ENCODE measurements around the gene SLC1A2.

The SLC1A2 gene

DNA sequence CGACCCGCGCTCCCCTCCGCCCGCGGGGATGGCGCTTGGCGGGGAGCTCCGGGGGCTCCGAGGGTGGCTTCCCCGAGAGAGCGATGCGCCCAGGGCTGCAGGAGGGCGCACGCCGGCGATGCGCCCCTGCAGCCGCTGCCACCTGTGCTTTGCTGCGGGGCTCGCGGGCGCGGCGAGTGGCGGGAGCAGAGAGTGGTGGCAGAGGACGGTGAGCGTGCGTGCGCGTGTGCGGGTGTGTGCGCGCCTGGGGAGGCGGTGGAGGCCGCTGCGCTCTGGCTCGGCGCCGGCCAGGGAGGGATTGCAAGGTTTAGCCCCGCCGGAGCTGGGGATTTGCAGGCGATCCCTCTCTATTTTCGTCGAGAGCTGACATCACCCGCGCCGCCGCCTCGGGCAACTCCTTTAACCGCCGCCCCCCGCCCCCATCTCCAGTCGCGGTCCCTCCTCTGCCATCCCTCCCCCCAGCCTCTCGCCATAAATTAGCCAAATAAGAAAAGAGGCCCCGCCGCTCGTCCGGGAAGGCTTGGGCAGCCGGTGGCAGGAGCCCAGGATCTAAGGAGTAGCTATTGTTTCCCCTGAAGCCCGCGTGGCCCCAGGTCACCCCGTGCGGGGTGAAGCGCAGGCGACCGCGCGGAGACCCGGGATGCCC lies at the start of gene SLC1A2:
Gene SLC1A2 (minus strand): TSS at position 375 of the 646 bp plus-strand sequence. CDS start 592 bp downstream, outside the sequence.
- no peak for DNase-seq (ENCODE audit: low read depth)

DNA sequence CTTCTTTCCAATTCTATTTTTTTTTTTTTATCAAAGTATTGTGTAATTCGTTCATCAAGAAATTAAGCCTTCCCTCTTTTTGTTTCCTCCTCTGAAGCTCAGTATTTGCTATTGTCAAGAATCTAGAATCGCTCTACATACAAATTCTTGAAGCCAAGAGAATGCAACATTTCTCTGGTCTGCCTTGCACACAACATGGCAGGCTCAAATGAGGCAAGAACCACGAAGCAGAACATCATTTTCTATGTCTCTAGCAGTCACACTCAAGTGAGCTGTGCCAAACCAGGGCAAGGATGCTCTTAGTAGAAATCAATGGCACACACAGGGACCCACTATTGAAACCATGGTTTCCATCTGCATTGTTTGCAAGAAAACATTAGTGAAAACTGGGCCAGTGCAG lies 46.7 kb upstream of the SLC1A2 start:
- no peak for DNase-seq (ENCODE audit: low read depth)

DNA sequence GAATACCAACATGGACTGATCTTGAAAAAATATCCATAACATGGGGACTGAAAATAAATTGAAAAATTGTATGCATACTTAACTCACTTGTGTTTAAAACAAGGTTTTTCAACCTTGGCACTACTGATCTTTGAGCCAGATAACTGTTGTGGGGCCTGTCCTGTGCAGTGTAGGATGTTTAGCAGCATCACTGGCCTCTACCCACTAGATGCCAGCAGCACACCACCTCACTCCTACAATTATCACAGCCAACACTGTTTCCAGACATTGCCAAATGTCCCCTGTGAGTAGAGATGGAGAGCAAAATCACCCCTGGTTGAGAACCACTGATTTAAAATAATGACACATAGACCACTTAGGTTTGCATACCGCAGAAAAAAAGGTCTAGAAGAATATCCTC lies 45.0 kb upstream of the SLC1A2 start:
- DNase-seq (ENCODE audit: low read depth), result no peak

DNA sequence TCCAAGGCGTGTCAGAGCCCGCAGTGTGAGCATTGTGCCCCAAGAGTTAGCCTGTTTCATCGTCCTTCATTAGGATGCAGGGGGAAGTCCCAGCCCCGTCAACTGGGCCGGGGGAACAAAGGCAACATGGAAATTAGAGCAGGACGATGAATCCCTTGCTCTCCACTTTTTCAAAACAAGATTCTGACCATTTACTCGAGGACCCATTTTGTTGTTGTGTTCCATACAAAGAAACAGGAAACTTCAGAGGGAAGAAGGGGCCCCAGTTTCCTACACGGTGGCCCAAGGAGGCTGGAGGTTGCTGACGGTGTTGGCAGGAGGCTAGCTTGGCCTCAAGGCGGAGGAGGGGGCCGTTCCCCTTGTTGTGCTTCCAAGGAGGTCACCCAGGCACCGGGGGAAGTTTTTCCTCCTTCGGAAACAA lies 44.0 kb upstream of the SLC1A2 start:
- no peak for DNase-seq (ENCODE audit: low read depth)

DNA sequence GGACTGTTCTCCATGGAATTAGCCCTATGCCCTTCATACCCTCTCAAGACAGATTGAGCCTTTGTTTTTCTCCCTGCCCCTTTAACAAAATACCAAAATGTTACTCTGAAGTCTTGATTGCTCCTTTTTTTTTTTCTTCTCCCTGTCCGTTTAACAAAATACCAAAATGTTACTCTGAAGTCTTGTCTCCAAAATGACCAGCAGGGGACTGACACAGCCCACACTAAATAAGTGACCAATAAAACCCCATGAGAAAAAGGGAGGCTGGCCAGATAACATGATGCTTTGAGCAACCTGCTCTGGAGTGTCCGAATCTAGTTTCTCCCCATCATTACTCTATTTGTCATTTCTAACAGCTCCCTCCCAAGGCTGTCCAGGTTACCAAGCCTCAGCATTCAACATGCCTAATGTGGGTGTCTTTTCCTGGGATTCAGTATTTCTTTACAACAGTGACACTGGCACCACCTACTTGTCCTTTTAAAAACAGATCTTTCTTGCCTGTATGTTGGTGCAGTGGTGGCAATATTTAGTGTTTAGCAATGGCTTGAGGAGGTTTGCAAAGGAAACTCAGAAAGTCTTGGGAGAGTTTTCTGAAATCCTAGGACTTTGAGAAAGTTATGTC lies 42.7 kb upstream of the SLC1A2 start:
- no peak for DNase-seq (ENCODE audit: low read depth)

DNA sequence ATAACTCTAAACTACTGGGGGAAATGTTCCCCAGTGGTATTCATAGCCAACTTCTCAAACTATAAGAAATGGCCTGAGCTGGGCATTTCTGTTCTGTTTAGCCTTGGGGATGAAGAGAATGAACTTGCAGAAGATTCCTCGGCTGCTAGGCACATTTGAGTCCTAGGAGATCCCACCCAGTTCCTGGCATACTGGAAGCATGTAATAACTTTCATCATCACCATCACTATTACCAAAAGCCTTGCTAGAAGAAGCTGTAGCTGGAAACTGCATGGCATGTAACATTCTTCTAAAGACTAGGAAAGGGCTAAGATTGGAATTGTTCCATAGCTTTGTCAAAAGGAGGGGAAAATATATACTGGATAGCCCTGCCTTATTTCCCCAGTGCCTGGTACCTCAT lies 40.1 kb upstream of the SLC1A2 start:
- no peak for DNase-seq (ENCODE audit: low read depth)

DNA sequence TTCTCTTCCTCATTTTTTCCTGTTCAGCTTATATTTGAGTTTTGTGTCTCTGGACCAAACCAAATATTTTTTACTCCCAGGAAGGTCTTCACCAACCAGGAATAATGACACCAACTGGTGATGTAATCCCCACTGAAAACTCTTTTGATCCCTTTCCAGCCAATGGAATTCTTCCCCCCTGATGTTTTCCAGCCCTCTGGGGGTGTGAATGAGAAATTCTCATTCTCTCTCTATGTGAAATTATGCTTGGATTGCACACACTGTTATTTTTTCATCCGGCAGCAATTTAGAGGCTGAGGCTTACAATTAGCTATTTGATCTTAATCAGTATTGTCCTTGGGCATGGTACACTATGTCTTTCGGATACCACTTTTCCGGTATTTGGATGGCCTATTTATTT lies 39.5 kb upstream of the SLC1A2 start:
- DNase-seq (ENCODE audit: low read depth), result peak; percentile 15

DNA sequence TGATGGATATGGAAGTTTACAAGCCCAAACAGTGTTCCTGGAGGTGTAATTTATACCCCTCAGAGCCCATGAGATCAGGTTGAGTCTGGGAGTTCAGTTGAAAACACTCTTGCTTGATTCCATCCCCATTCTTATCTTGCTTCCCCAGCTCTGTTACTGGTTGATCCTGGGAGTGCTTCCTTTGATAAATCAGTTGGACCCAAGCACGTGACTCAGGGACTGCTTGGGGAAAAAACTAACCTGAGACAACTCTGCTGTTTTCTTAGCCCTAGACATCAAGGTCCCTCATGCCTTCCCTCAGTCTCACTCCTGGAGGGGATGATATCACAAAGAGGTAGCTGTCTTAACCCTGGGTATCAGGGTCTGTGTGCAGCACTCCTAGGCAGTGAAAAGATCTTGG lies 35.0 kb upstream of the SLC1A2 start:
- DNase-seq (ENCODE audit: low read depth), result no peak

DNA sequence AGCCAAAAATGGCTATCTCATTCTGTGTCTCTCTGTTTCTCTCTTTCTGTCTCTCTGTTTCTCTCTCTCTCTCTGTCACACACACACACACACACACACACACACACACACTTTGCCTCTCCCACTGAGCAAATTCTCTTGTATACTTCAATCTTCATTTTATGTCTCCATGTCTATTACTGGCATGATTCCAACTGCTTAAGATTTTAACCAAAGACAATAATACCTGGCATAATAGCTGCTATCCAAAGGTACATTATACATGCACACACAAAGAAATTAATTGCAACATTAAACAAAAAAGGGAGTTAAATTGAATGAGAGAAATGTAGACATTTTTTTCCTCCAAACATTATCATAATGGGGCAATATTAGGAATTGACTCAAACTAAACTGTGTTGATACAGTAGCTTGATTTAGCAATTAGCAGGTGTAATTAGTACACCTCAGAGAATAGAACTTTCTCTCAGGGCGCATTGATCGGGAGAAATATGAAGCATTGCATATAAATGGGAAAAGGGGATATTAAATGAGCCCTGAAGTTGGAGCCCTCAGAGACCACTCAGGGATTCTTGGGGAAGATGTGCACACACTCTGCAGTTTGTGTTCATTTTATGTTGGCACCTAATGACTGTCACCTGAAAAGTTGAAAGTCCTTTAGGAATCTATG lies 17.4 kb upstream of the SLC1A2 start:
- no peak for DNase-seq (ENCODE audit: low read depth)

DNA sequence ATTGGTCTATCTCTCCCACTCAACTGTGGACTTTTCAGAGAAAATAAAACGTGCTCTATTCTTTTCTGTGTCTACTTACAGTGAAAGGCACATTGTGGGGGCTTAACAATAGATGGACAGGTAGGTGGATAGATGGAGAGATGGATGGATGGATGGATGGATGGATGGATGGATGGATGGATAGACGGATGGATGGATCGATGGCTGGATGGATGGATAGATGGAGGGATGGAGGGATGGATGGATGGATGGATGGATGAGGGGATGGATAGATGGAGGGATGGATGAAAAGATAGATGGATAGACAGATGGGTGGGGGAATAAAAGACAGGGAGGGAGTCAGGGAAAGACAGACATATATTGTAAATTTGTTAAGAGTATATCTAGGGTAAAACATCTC lies 14.2 kb upstream of the SLC1A2 start:
- DNase-seq (ENCODE audit: low read depth), result no peak

DNA sequence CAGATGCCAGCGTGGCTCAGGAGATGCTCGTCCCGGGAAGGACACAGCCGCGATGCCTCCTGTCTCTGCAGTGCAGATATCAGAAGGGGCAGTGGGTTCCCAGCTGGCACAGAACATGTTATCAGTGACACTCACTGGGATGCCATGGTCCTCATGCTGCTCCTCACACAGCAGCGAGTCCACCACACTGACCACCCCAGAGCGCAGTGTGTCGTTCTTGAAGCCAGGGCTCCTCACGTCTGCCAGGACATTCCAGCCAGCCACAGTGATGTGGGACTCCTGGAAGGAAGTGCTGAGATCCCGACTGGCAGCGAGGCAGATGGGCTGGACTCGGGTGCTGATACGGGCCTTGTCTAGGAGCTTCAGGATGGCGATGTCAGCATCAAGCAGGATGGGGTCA lies 13.1 kb upstream of the SLC1A2 start:
- no peak for DNase-seq (ENCODE audit: low read depth)

DNA sequence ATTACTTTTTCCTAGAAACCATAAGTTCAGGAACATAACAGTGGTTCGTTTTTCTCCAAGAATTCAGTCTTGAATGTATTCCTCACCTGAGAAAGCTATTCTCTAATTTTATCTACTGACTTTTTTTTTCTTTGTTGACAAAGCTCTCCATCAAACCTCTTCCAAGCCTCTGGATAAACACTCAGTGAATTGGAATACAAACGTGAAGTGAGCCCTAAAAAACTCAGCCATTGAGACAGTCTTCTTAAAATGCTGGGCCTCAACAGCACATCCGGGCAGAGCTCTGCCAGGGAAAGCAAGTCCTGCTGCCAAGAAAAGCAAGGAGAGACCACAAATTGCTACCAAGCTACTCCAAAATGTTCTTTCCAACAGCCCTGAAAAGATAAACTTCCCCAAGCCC lies 7.7 kb upstream of the SLC1A2 start:
- no peak for DNase-seq (ENCODE audit: low read depth)

DNA sequence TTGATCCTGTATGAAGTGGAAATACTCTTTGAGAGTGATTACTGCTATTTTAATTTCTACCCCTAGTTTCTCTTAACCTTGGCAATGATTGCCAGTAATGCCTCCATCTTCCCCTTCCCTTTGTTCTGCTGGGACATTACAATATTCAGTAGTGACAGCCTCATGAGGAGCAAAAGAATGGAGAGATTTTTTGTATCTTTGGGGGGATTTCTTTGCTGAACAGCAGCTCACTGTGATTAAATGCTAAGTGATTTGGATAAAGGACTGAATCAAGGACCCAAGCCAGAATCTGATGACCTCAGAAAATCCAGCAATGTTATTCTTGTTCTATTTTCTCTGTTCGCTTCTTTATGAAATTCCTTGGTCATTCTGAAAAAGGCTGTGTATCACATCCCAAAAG lies 7.0 kb upstream of the SLC1A2 start:
- no peak for DNase-seq (ENCODE audit: low read depth)

DNA sequence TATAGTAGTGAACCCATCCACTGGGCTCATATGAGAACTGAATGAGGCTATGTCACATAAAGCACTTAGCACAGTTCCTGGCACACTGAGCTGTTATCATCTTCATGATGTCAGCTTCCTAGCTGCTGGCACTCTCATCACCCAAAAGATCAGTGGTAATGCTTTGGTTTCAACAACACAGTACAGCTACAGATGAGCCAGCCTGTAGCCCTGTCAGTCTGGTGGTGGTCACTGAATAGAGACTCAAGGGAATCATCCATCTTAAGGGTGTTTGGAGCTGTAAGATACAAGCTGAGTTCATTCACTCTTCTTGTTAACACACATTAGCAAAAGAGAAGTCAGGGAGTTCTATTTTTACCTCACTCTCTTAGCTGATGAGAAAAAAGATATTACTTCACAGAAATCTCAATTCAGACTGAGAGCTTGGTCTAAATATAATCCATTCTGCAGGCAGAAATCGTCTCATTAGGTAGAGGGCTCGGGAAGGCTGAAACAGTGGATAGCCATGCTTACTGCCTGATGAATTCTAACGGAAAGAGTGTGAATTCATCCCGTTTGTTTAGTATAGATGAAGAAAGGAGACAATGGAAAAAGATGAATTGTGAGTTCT lies 6.3 kb upstream of the SLC1A2 start:
- DNase-seq (ENCODE audit: low read depth), result no peak

DNA sequence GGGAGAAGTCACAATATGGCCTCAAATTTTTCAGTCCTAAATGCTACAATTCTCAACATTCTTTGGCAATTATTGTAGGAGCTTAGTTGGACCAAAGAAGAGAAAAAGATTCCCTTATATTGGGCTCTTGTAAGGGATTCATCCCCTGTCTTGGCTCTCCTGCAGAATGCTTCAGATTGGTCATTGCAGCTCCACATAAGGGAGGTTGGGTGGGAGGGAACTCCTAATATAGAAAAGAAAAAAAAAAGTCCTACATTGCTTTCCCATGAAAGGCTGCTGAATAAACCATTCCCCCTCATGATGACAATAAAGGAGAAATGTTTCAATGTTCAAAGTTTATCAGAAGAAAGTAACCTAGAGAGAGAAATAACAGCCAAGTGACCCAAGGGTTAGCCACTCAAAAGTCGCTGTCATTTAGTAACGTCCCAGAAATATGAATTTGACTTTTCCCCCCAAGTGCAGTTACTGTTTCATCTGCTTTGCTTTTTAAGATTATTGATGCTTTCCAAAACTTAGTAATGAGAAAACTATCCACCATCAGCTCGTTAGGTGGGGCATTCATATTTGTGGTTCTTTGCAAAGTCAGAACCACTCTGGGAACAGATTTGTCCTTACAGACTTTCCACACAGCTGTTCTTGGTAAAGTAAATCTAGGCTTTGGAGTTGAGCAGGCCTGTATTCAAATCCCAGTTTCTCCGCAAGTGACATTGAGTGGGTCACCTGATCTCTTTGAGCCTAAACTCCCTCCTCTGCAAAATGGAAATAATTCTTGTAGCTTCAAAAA lies 5.0 kb upstream of the SLC1A2 start:
- no peak for DNase-seq (ENCODE audit: low read depth)

DNA sequence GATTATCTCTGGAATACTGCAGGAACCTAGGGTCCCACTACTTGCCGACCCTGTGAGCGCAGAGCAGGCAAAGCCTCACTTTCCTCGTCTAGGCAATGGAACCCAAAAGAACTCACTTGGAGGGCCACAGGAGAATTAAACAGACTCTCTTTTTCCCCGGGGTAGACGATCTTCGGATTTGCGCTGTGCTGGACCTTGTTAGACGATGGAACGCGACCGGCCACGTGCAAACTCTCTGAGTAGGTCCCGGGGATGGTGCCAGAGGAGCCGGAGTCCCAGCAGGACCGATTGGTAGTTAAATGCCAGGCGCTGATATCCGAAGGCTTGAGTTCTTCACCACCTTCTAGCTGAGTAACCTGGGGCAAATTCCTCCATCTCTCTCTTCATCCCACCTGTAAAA lies 1.0 kb upstream of the SLC1A2 start:
- DNase-seq (ENCODE audit: low read depth), result no peak

DNA sequence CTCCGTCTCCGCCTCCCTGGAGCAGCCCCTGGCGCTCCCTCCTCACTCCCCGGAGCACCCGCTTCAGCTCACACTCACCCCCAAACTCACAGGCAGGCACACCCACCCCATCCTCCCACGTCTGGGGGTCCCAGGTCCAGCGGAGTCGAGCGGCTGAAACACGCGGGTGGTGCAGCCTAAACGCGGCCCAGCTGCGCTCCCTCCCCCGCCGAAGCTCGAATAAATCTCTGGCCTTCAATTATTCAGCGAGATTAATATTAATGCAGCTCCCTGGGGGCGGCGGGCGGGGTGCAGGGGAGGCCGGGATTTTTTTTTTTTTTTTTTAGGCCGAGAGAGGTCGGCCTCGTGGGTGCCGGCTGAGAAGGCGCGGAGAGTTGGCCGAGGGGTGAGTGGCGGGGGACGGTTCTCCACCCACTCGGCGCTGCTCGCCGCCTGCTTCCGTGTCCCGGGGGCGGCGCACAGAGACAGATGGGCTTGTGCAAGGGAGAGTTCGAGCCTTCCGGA lies 524 bp upstream of the SLC1A2 start:
- DNase-seq (ENCODE audit: low read depth), result no peak

DNA sequence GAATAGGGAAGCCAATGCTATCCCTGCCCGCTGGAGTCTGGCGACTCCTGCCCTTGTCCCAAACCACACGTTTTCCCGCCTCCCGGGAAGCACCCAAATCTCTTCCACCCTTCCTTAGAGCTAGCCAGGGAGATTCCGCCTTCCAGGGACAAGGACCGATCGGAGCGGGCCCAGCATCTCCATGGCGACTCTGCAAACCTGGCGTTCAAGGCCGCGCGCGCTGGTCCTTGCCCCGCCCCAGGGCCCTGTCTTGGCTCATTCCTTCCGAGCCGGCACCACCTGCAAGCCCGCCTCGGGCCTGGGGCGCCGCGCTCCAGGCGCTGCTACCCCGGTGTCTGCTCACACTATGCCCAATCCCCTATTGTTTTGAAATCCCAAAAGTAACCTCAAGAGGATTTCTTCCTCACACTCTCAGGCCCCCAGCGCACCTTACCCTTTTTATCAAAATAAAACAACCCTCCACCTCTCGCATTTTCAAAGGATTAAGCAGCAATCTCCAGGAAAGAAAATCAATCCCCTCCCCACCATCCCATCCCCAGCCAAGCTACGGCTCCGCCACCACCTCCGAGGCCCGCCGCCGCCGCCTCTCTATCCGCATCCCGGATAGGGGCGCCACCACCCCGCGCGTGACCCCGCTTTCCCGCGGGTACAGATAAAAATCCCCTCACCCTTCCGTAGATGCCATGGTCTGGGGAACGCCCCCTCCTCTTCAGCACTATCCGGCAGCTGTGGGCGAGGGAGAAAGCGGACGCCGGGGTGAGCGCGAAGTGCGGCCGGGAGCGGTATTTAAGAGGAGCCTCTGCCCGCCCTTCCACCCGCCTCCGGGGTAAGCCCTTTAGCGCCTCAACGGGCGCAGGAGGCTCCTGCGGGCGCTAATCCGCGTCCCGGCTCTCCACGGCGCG lies 825 bp downstream of the SLC1A2 start:
- no peak for DNase-seq (ENCODE audit: low read depth)

DNA sequence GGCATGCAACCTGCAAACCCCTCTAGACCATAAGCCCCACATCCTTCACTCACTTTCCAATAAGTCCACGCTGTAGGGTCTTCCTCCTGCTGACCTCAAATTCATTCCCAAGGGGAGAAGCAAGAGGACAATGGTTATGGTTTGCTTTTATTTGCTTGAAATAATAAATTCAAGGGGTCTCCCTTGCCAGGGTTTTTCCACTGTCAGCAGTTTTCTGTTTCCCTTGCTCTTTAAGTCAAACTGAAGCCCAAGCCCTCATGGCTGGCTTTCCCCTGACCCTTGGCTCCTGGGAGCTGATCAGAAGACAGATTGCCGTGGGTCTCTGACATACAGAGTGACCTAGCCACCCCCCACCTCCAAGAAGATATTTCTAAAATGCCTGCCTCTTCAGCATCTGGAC lies 3.9 kb downstream of the SLC1A2 start:
- no peak for DNase-seq (ENCODE audit: low read depth)

DNA sequence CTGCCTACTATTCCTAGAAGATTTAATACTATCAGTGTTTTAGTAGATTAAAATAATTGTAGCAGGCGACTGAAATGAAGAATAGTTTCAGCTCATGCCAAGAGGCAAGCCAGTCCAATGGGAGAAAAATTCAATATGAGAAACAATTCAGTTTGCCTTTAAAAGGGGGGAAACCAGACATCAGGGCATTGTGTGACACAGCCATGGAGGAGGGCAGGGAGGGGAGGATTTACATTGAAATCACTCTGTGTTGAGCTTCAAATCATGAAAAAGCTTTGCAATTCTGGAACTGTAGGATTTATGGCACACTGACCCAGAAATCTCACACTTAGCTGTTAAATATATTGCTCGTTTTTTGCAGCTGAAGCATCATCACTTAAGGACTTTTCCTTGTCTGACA lies 4.6 kb downstream of the SLC1A2 start:
- DNase-seq (ENCODE audit: low read depth), result no peak

DNA sequence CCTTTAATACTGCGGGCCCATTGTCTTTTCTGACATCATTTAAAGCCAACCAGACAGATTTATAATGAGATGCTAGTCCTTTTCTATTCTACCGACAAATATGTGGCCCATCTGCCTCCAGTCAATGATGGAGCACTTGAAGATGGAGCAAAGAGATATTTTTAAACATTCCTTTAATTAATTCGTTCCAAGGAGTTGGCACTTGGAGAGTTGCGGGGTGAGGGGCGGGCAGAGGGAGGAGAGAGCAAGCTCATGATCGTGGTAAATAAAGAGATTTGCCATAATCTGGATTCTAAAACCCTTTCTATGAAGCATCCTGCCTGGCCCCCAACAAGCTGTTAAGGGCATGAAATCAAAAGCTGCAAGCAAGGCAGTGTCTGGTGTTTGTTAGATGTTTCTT lies 5.0 kb downstream of the SLC1A2 start:
- DNase-seq (ENCODE audit: low read depth), result no peak

All from amniotic epithelial cell (primary cell).